Posterior cingulate gyrus (tissue), 11 donors: ENCODE measurements around the gene RAD51D.

Experiments used
- DNase-seq, 10 donors: peaks; one replicate each; pipeline versions ENCODE4 v3.0.0 to v3.0.0-alpha.2; 2020 to 2021; ENCODE audit warnings: mixed read lengths in 3 of 10
- intact Hi-C: fragments of 100-400 bp; cut with DNase I; formaldehyde crosslinking; loops from one replicate; pipeline ENCODE4 v1.15.1; 2023

RAD51D gene

DNA sequence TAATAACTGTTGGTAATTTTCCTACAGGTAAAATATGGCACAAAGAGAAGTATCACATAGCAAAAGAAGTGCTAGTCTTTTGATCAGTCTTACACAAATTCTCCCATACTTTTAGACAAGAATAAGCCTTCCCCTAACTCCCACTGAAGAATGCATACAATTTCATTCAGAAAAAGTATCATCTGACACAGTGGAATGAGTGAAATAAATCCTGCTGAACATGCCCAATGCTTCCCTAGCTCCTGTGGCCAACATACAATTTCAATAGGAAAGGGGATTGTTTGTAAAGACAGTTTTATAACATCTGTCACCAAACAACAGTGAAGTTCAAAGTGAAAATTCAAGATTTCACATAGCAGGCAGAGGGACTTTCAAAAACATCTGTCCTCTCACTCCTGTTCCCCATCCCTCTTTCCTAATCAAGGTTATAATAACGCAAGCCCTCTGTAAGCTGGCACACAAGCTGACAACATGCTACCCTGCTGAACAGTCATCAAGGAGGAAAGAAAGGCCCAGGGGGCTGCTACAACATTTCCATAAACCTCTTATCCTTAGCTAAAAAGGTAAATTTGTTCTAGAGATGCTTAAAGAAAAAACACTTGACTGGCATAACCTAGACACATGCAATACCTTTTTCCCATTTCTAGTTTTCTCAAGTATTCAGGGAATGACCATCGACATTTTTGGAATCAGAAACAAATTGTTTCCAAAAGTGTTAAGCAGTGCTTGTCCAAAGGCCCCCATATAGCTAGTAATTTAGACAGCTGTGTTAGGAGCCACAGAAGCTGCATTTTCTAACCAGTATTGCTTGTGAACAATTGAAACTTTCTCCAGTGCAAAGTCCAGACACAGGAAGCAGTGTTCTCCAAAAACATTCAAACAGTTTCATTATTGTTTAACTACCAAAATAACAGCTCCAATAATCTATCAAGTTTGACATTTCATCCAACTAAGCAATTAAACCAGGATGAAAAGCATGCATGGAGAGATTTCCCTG is 44.7 kb downstream of the RAD51D start:
- no peak for DNase-seq
- intact Hi-C loops = no loop called here

DNA sequence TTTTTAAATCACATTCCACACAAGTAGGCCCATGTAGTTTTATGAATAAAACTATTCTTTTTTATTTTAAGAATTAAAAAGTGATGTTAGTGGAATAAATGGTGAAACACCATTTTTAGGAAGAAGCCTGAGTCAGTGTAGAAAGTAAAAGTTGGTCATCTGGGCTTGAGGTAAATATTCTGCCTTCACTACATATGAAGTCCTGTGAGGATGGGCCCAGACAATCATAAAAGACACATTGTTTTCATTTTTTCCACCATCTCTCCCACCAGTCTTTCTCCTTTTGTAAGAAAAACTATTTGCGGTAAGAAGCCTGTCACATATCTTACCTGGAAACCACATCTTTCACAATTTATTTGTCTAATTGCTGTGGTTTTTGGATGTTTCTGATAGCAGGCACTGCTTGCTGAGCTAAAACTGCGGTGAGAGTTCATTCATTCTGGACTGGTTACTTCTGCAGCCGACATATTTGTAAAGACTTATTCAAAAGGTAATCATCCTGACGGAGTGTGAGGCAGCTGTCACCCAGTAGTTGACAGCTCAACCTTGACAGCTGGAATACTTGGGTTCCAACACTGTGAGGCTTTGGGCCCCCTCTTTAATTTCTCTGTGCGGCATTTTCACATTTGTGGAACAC is 45.6 kb downstream of the RAD51D start:
- DNase-seq = no peak
- intact Hi-C loops = no loop called here

DNA sequence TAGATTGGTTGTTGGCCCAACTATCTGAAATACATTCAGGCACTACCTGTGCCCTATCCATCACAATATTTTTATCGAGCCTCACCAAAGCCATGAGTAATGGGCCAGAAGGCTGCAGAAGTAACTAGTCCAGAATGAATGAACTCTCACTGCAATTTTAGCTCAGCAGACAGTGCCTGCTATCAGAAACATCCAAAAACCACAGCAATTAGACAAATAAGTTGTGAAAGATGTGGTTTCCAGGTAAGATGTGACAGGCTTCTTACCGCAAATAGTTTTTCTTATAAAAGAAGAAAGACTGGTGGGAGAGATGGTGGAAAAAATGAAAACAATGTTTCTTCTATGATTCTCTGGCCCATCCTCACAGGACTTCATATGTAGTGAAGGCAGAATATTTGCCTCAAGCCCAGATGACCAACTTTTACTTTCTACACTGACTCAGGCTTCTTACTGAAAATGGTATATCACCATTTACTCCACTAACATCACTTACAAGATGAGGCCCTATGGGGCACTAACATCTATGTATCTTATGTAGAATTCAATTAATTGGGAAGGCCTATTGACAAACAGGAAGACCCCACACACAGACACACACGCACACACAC is 46.4 kb downstream of the RAD51D start:
- intact Hi-C loops = no loop called here
- no peak for DNase-seq

DNA sequence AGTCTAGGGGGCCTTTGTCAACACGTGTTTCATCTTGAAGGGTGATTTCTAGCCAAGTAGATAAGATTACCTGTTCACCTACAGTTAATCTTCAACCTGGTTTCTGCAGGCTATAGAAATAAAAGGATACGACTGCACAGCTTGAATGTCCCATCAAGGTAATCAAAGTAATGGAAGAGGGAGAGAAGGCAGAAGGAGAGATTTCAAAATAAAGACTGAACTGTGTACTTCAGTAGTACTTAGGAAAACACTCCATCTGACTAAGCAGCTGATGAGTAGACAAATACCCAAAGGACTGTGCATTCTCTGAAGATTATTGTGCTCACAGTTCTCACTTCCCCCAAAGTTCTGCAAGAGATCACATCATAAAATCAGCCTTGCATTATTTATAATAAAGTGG is 50.3 kb downstream of the RAD51D start:
- intact Hi-C loops = no loop called here
- no peak for DNase-seq

DNA sequence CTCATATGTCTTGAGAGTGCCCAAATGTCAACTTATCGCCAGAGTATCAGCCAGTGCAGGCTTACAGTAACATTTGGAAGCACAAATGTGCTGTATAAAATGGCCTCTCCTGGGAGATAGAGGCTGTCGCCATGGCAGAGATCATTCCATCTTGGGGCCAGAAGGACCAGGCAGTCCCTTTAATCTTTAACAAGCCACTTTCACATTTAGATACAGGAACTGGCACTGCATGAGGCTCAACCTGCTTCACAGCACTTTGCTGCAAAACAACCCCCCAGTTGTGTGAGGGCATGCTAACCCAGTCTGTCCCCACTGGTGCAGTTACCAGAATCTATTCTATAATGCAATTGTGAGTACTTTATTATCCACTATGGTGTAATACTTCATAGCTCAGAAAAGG is 51.4 kb downstream of the RAD51D start:
- intact Hi-C loops = no loop called here
- DNase-seq = no peak

DNA sequence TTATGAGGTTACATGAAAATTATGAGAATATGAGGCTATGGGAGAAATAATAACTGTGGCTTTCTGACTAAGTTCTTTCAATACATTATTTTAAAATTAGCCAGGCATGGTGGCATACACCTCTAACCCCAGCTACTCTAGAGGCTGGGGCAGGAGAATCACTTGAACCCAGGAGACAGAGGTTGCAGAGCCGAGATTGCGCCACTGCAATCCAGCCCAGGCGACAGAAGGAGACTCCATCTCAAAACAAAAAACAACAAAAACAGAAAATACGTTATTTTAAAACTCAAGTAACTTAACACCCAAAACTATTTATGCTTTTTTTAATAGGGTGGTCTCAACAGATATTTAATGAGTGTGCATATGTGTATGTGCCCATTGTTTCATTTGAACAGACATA is 53.8 kb downstream of the RAD51D start:
- intact Hi-C loops = no loop called here
- DNase-seq = no peak

DNA sequence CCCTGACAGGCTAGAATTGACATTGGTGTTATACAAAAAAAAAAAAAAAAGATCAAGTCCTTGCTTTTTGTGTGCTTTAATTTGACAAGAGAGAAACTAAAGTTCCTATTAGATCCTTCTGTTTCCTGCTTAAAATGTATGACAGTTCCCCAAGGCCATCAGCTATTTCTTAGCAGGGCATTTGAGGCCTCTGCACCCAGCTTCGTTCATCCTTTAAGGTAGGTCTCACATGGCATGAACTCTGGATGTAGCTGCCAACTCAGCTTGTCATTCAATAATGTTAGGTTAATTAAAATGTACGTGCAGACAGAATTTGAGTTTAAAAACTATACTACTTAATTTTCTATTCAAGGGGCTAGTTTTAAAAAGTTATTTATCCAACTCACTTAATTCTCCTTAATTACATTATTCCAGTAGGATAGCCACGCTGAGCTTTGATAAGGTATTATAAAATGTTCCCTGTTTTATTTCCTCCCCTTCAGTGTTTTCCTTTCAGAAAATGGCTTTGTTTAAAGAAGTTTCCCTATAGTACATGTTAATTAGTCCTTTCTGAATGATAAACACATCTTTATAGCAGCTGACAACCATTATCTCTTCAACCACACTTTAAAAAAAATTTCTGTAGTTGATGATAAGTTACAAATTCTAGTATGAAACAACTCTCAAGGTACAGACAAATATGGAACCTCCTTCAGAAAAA is 55.0 kb downstream of the RAD51D start:
- no peak for DNase-seq
- intact Hi-C loops = no loop called here

DNA sequence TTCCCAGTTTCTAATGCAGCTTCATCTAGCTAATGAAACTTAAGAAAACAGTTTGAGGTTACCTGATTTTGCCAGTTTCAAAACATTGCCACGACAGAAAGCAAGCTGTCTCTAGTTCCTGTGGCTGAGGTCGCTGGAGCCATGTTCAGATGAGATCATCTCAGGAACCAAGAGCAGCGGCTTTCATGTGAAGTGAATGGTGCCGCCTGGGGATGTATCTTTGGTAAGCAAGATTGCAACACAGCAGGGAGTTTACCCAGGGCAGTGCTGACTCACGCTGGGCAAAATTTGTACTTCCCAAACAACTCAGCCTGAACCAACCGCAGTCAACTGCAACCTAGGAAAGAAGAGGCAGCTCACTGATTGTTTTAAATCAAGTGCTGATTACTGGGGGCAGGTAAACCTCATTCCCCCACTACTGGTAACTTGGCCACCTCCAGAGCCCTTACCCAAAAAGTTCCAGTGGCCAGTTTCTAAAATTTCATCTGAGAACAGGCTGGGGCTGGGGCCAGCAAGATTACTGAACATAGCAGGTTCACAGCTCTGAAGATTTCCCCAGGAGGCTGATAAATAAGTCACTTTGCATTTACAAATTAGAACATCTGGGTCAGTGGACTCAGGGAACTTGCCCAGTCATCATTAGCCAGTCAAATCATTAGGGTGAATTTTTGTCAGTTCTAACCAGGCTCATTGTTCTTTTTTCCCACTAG is 56.0 kb downstream of the RAD51D start, which contains the start of gene RFFL:
Gene RFFL (minus strand): TSS at position 194 of the 710 bp plus-strand sequence. CDS start 37,154 bp downstream, outside the sequence.
- intact Hi-C loops = no loop called here
- peak; percentile 66 to 97 (median 84) for DNase-seq

DNA sequence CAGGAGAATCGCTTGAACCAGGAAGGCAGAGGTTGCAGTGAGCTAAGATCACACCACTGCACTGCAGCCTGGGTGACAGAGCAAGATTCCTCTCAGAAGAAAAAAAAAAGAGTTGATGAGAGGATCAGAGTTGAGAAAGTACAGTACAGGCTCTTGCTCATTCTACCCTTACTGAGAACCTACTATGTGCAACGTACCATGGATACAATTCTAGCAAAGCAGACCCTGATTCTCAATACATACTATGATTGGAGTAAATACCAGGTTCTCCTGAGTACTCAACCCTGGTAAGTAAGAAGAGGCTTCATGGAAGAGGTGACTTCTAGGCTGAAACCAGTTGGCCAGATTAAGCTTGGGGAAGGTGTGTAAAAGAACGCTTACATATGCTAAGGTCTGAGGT is 57.4 kb downstream of the RAD51D start:
- no peak for DNase-seq
- intact Hi-C loops = no loop called here

DNA sequence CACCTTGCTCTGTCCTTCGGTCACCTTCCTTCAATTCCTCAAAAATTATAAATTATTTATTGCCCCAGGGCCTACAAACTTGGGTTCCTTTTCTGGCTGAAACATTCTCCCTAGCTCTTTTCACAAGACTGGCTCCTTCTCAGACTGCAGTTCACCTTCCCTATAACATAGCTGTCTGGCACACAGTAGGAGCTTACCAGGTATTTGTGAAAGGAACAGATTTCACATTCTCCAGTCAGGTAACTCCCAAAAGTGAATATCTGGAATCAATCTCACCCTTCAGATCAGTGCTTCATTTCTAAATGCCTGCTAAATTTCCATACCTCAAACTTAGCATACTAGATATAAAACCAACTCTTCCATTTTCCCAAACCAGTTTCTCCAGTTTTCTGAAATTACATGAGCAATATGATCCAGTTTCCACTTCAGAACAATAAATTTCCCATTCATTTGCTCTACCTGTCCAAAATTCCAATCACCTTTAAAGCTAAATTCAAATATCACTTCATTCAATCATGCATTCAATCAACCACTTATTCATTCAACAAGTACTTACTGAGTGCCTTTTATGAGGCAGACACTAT is 62.2 kb downstream of the RAD51D start:
- no peak for DNase-seq
- intact Hi-C loops = loop anchor here (2.0 kb wide), 1 partner anchor 45 kb away; no protein-coding TSS in a partner anchor

DNA sequence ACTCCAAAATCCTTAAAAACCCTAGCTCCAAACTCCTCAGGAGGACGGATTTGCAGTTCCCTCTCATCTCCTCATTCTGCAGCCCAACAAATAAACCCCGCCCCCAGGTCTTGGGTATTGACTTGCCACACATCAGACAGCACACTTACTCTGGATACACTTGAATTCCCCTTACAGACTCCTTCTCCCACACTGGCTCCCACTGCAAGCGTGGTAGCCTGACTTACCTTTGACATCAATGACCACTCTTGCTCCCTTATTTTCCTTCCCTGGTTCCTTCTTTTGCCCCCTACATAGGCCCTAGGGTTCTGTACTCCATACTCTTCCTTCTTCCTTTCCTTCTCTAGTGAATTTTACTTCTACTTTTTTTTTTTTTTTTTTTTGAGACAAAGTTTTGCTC is 63.6 kb downstream of the RAD51D start:
- DNase-seq = no peak
- intact Hi-C loops = loop anchor here (2.0 kb wide), 1 partner anchor 43 kb away; no protein-coding TSS in a partner anchor

DNA sequence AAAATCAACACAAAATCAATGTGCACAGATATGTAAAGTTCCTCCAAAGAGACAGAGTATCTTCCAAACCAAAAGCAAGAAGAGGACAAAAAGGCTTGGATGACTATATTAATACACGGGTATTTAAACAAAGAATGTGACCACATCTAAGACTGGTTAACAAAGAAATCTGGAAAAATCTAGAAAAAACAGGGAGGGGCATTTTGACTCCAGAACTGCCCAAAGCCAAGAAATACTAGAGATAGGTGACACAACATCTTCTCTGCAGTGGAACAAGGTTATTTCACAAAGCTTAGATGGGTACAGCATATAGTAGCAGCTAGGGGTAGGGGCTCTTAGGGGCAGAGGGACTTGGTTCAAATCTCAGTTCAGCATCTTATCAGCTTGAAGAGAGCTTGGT is 66.5 kb downstream of the RAD51D start:
- no peak for DNase-seq
- intact Hi-C loops = no loop called here

DNA sequence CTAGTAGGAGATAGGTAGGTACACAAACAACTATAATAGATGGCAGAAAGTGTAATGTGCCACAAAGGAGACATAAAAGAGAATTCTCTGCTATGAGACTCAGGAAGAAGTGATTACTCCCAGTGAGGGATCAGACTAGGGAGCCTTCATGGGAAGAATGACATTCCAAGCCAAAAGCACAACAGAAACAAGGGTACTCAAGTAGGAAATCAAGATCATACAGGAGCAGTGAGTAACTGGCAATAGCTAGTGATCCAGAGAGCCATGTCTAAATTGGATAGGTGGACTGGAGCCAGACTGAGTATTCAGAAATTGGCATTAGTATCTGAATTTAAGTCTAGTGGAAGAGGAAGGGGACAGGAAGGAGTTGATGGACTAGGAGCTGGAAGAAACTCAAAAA is 66.9 kb downstream of the RAD51D start:
- DNase-seq = no peak
- intact Hi-C loops = no loop called here

DNA sequence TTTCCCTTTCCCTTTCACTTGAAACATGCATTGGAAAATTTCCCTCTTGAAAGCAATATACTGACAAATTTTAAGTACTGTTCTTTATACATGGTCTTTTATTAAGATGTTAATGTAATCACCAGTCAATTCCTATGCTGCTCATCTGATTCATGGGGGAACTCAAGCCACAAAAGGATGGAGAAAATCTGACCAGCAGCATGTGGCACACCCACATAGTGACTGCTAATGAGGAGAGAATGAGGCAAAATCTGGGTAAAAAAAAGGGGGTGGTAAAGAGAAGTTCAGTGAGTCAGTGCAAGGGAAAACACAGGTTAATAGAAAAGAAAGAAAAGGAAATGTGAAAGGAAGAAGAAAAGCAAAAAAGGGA is 67.4 kb downstream of the RAD51D start:
- intact Hi-C loops = no loop called here
- no peak for DNase-seq

DNA sequence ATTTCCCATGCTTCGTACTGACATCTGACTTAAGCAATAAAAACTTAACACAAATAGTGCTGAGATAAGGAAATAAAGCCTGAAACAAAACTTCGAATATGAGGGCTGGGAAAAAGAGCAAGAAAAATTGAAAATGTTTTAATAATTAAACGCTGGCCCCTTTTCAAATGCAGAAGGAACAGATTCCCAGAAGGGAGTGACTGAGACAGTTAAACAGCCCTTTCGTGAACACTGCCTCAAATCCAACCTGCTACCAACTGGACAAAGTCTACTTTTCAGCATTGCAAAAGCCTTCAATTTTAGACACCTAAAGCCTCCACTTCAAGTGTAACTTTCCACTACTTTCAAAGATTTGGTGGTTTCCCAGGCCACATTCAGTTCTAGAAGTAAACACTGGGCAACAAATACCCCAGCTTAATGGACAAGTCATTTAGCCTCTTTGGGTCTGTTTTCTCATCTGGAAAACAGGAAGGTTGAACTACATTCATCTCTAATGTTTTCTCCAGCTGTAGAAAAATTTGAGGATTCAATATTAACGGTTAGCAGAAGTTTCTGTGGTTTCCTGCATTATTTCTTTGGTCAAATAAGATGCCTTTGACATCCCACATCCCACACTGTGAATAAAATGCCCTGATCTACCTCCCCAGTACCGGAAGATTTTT is 68.0 kb downstream of the RAD51D start:
- intact Hi-C loops = no loop called here
- DNase-seq = no peak

DNA sequence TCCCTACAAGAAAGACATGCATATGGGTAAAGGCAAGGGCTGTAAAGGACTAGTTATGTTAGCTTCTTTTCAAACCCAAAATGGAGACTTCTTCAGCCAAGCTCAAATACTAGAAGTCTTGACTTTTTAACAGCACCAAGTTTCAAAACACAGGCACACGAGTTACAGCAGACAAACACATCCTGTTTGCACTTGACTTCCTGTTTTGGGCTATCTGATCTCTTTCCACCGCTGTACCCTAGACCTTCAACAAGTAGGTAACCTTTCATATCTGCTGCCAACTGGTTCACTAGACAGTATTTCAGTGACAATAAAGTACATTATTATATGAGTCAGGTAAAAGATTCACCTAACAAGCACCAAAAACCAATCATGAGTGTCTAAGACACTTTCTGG is 68.5 kb downstream of the RAD51D start:
- DNase-seq = no peak
- intact Hi-C loops = no loop called here

DNA sequence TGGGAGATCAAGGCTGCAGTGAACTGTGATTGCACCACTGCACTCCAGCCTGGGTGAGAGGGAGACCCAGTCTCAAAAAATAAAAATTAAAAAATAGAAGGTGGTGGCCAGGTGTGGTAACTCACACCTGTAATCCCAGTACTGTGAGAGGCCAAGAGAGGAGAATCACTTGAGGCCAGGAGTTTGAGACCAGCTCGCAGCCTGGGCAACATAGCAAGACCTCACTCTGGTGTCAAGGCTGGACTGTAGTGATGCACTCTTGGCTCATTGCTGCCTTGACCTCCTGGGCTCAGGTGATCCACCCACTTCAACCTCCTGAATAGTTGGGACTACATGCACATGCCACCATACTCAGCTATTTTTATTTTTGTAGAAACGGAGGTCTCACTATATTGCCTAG is 69.5 kb downstream of the RAD51D start:
- intact Hi-C loops = no loop called here
- DNase-seq = peak in 1 of 10 donors; percentile 44

DNA sequence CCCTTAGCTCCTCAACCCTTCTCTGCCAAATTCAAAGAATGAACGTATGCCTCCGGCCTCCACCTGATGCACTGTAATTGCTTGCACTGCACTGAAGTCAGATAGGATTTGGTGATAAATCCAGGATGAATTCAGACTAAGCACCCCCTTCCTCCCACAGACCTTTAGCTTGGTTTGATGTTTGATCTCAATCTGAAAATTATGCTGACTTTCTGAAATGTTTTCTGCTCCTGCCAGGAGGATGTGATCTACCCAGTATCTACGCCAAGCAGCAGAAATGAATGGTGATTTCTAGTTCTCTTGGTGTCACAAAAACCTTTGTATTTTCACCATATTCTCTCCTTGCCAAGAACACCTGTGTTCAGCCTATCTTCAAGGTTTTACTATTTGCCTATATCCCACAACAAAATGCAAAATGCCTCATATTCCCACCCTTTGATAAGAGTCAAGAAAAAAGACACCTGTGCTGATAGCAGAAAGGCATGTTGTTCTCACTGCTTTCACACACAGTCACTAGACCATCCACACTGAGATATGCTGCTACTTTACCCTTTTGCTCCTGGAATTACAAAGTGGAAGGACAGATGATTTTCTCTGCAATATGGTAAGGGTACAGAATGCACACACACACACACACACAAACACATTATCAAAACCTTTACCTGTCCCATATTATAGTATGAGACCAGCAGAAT is 70.8 kb downstream of the RAD51D start:
- intact Hi-C loops = no loop called here
- no peak for DNase-seq
